HG03565 (cell line): ENCODE measurements around the gene PAPOLA.
"Not testable (repeated sequence)": the region's sequence is repeated elsewhere in the genome, so short reads cannot be mapped to it uniquely, and the experiment has no call there.

Experiments used
- ATAC-seq: cut with Tn5 transposase; IDR thresholded peaks from one replicate; pipeline ENCODE4 v1.9.1; 2021; ENCODE audit warnings: mild to moderate bottlenecking, moderate library complexity; ENCODE audit not compliant: unreplicated experiment

PAPOLA gene

GRCh38 chr14:96501740-96502620 lies at the start of gene PAPOLA:
PAPOLA (plus strand) TSS chr14:96502382; CDS start chr14:96502593, 211 bp downstream.
- peak; percentile 88 for ATAC-seq

GRCh38 chr14:96452684-96453083 lies 49.5 kb upstream of the PAPOLA start:
- ATAC-seq: no peak

GRCh38 chr14:96455588-96455987 lies 46.6 kb upstream of the PAPOLA start:
- no peak for ATAC-seq

GRCh38 chr14:96459851-96460250 lies 42.3 kb upstream of the PAPOLA start:
- no peak for ATAC-seq

GRCh38 chr14:96461950-96462798 lies 40.0 kb upstream of the PAPOLA start:
- no peak for ATAC-seq

- no peak for ATAC-seq
Observed at GRCh38 chr14:96464136-96464535, 38.0 kb upstream of the PAPOLA start.

GRCh38 chr14:96466918-96467317 lies 35.3 kb upstream of the PAPOLA start:
- no peak for ATAC-seq

- ATAC-seq: no peak
Observed at GRCh38 chr14:96470331-96470730, 31.9 kb upstream of the PAPOLA start.

- not testable (repeated sequence) for ATAC-seq
Observed at GRCh38 chr14:96470967-96471366, 31.2 kb upstream of the PAPOLA start.

- ATAC-seq: no peak
Observed at GRCh38 chr14:96478119-96478518, 24.1 kb upstream of the PAPOLA start.

GRCh38 chr14:96479435-96480146 lies 22.6 kb upstream of the PAPOLA start:
- no peak for ATAC-seq

- no peak for ATAC-seq
Observed at GRCh38 chr14:96481731-96482314, 20.4 kb upstream of the PAPOLA start.

- no peak for ATAC-seq
Observed at GRCh38 chr14:96482986-96483385, 19.2 kb upstream of the PAPOLA start.

- ATAC-seq: no peak
Observed at GRCh38 chr14:96484399-96484798, 17.8 kb upstream of the PAPOLA start.

- ATAC-seq: no peak
Observed at GRCh38 chr14:96486705-96487104, 15.5 kb upstream of the PAPOLA start.

- ATAC-seq: no peak
Observed at GRCh38 chr14:96489327-96489726, 12.9 kb upstream of the PAPOLA start.

- no peak for ATAC-seq
Observed at GRCh38 chr14:96493178-96493577, 9.0 kb upstream of the PAPOLA start.

GRCh38 chr14:96494331-96494730 lies 7.9 kb upstream of the PAPOLA start:
- ATAC-seq: no peak

- peak; percentile 31 for ATAC-seq
Observed at GRCh38 chr14:96497087-96497486, 5.1 kb upstream of the PAPOLA start.

GRCh38 chr14:96497586-96497985 lies 4.6 kb upstream of the PAPOLA start:
- no peak for ATAC-seq
